Measurements from ENCODE around the gene VPS26C.

- TF ChIP-seq, protein P1, sequence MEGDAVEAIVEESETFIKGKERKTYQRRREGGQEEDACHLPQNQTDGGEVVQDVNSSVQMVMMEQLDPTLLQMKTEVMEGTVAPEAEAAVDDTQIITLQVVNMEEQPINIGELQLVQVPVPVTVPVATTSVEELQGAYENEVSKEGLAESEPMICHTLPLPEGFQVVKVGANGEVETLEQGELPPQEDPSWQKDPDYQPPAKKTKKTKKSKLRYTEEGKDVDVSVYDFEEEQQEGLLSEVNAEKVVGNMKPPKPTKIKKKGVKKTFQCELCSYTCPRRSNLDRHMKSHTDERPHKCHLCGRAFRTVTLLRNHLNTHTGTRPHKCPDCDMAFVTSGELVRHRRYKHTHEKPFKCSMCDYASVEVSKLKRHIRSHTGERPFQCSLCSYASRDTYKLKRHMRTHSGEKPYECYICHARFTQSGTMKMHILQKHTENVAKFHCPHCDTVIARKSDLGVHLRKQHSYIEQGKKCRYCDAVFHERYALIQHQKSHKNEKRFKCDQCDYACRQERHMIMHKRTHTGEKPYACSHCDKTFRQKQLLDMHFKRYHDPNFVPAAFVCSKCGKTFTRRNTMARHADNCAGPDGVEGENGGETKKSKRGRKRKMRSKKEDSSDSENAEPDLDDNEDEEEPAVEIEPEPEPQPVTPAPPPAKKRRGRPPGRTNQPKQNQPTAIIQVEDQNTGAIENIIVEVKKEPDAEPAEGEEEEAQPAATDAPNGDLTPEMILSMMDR (IDR thresholded peaks at IDR 0.05; ENCODE audit: low read depth, low read length, poor library complexity, severe bottlenecking) = no peak
- TF ChIP-seq EZH2phosphoT487 (IDR thresholded peaks at IDR 0.05; ENCODE audit: borderline replicate concordance, low read length) = no peak
These were observed 8.9 kb downstream of the VPS26C start for GRCh38 chr21:37257967-37258877.
